A549 (cell line): Measurements from ENCODE around the gene ADAR. TPM values are rescaled to one million over a fixed set of nuclear protein-coding genes. Genes with fewer than 3 reads are reported as not detected.

Source experiments
- ATAC-seq, 2 experiments: fragments of 200-7000 bp in 1 of 2; fragments of >200 bp in 1 of 2; cut with Nextera tagmentation in 1 of 2; cut with Tn5 transposase in 1 of 2; 3 replicates each; pipeline versions ENCODE4 v1.8.0 to v1.9.1; 2018 to 2020; ENCODE audit warnings: mild to moderate bottlenecking in 1 of 2, moderate library complexity in 1 of 2
- CTCF ChIA-PET: fragments of 300-600 bp; sonication (Branson Sonifier 250); formaldehyde crosslinking; extraction: SDS; loops from one replicate; lab custom pipeline; 2021; ENCODE audit warnings: antibody characterized with exemption, inconsistent platforms; lab: Yijun Ruan, JAX
- POLR2A ChIA-PET: fragments of 350-600 bp; formaldehyde crosslinking; extraction: SDS; loops from one replicate; lab custom pipeline; 2021; ENCODE audit warnings: antibody characterized with exemption, inconsistent platforms; lab: Yijun Ruan, JAX
- DNase-seq, 2 experiments: peaks; one replicate each; pipeline versions ENCODE4 v3.0.0 to v3.0.0-alpha.2; 2011 to 2016; ENCODE audit warnings: low read depth in 1 of 2, low spot score in 1 of 2
- FAIRE-seq: peaks from 2 replicates; lab custom pipeline; 2011; peaks lifted over from hg19 to GRCh38; lab: Jason Lieb, UNC
- H3K27ac ChIP-seq, 2 experiments: fragments of >200 bp; sonication (Bioruptor Twin); formaldehyde crosslinking; 3 replicates each; pipeline ENCODE4 v1.5.1; 2016 to 2017
- H3K4me1 ChIP-seq: fragments of >200 bp; sonication (Bioruptor Twin); formaldehyde crosslinking; 3 replicates; pipeline ENCODE4 v1.6.1; 2016
- H3K4me2 ChIP-seq: fragments of >200 bp; sonication (Bioruptor Twin); formaldehyde crosslinking; 3 replicates; pipeline ENCODE4 v1.6.1; 2016
- H3K4me3 ChIP-seq: fragments of >200 bp; sonication (Bioruptor Twin); formaldehyde crosslinking; 3 replicates; pipeline ENCODE4 v1.5.1; 2016
- H3K9me3 ChIP-seq: fragments of >200 bp; sonication (Bioruptor Twin); formaldehyde crosslinking; 3 replicates; pipeline ENCODE4 v1.6.1; 2016
- CTCF ChIP-seq: fragments of >200 bp; sonication (Bioruptor Twin); formaldehyde crosslinking; IDR thresholded peaks from 3 replicates; pipeline ENCODE4 v1.5.1; 2016
- EP300 ChIP-seq, 2 experiments: fragments of >200 bp; sonication (Bioruptor Twin); formaldehyde crosslinking; IDR thresholded peaks; 2 replicates in 1 of 2; 3 replicates in 1 of 2; pipeline ENCODE4 v1.6.1; 2016 to 2017
- ESRRA ChIP-seq: fragments of 150-350 bp; IDR thresholded peaks from 2 replicates; pipeline ENCODE4 v1.6.1; 2014; ENCODE audit warnings: mild to moderate bottlenecking, low read length, borderline replicate concordance
- FOSB ChIP-seq: fragments of 250-450 bp; sonication (Bioruptor Pico); IDR thresholded peaks from 2 replicates; pipeline ENCODE4 v1.5.0; 2020; ENCODE audit warnings: mild to moderate bottlenecking, moderate library complexity
- GATA3 ChIP-seq: IDR thresholded peaks from 2 replicates; pipeline ENCODE4 v1.6.1; 2012; ENCODE audit warnings: borderline replicate concordance
- HMGXB4 ChIP-seq: fragments of 250-450 bp; sonication (Bioruptor Pico); IDR thresholded peaks from 2 replicates; pipeline ENCODE4 v1.5.0; 2021; ENCODE audit warnings: mild to moderate bottlenecking, moderate library complexity, borderline replicate concordance
- HOXB13 ChIP-seq: fragments of 250-450 bp; sonication (Bioruptor Pico); IDR thresholded peaks from 2 replicates; pipeline ENCODE4 v1.5.0; 2020; ENCODE audit warnings: low read depth, mild to moderate bottlenecking, moderate library complexity
- JUN ChIP-seq, 2 experiments: fragments of >200 bp; sonication (Bioruptor Twin); formaldehyde crosslinking; IDR thresholded peaks; 2 replicates in 1 of 2; 3 replicates in 1 of 2; pipeline ENCODE4 v1.6.1; 2016 to 2017
- KDM1A ChIP-seq: fragments of 200-600 bp; sonication (generic); IDR thresholded peaks from 2 replicates; pipeline ENCODE4 v1.6.1; 2016; ENCODE audit warnings: low read depth, mild to moderate bottlenecking
- POLR2A ChIP-seq: IDR thresholded peaks from 2 replicates; pipeline ENCODE4 v1.6.1; 2012; ENCODE audit warnings: mild to moderate bottlenecking, low read length
- POLR2AphosphoS2 ChIP-seq: conservative IDR thresholded peaks from 2 replicates; pipeline ENCODE4 v1.6.1; 2012; ENCODE audit warnings: low read length, improper control_type of control experiment, inconsistent platforms
- REST ChIP-seq: fragments of 200-600 bp; sonication (generic); IDR thresholded peaks from 2 replicates; pipeline ENCODE4 v1.6.1; 2016; ENCODE audit warnings: antibody characterized with exemption, mild to moderate bottlenecking, moderate library complexity
- TFCP2L1 ChIP-seq: fragments of 250-450 bp; sonication (Bioruptor Pico); IDR thresholded peaks from 2 replicates; pipeline ENCODE4 v1.5.0; 2021; ENCODE audit warnings: mild to moderate bottlenecking
- USF2 ChIP-seq: fragments of 450-650 bp; IDR thresholded peaks from 2 replicates; pipeline ENCODE4 v1.6.1; 2014; ENCODE audit warnings: antibody characterized with exemption
- ZNF302 ChIP-seq: fragments of 250-450 bp; sonication (Bioruptor Pico); IDR thresholded peaks from 2 replicates; pipeline ENCODE4 v1.9.0; 2021; ENCODE audit warnings: inconsistent platforms, mild to moderate bottlenecking, moderate library complexity
- WGBS: methylation state at CpG from one replicate; pipeline ENCODE4 v1.1.6; 2017; ENCODE audit errors: missing lambda C conversion rate; 5-methylcytosine and 5-hydroxymethylcytosine counted together
- polyA plus RNA-seq, 4 experiments: library from polyadenylated mRNA; depleted of rRNA in 3 of 4; stranded (reverse); fragments of >200 nt; fragmentation: RNase III in 1 of 4; extraction: RNeasy Plus Mini Kit Qiagen cat#74134 plus additional on column Dnase treatment in 1 of 4; gene quantifications; 2 replicates in 3 of 4; 3 replicates in 1 of 4; pipeline ENCODE4 v1.2.3, GENCODE V29; 2011 to 2017

The ADAR gene
- polyA plus RNA-seq, 2 of the 4 experiments (the other 2 are of a cell fraction) = 71.7 to 170 TPM

GRCh38 chr1:154579374-154579773 lies 28.6 kb downstream of the ADAR start (continued):
- TF ChIP-seq REST (no peak), ESRRA (no peak), GATA3 (no peak), POLR2AphosphoS2 (no peak)

GRCh38 chr1:154578058-154578418 lies 29.9 kb downstream of the ADAR start:
- ChIA-PET POLR2A (interaction anchor here (0.8 to 1.9 kb wide), 2 partner anchors 10 kb away, joined by 3 to 6 read pairs; partner anchors contain the start of gene CHRNB2), CTCF (interaction anchor here (0.8 to 1.7 kb wide), 4 partner anchors 11 to 182 kb away, joined by 3 to 5 read pairs (median 4); no protein-coding TSS in a partner anchor)
- DNase-seq = no peak
- H3K9me3 ChIP-seq = no peaks in the 10 kb centered on the region
- FAIRE-seq = no peak
- no peak overlapping the region for H3K4me3 ChIP-seq
- no peaks in the 10 kb centered on the region for H3K4me1 ChIP-seq
- no peak overlapping the region for H3K27ac ChIP-seq
- no peak overlapping the region for H3K4me2 ChIP-seq
- TF ChIP-seq TFCP2L1 (CRISPR knock-in tag) (no peak), HMGXB4 (CRISPR knock-in tag) (no peak), CTCF (no peak), EP300 (IDR thresholded peaks at IDR 0.05) (no peak)
- ATAC-seq = no peak
- 88% methylated on average over 6 of the region's 6 CpGs for WGBS

- Histone ChIP-seq H3K4me3 (no peak overlapping the region), H3K27ac (no peak overlapping the region), H3K4me2 (no peak overlapping the region), H3K4me1 (no peaks in the 10 kb centered on the region), H3K9me3 (no peaks in the 10 kb centered on the region)
- WGBS = 81% methylated on average over 7 of the region's 7 CpGs
- DNase-seq (no peak), ATAC-seq (no peak), FAIRE-seq (no peak)
- CTCF ChIA-PET = interaction anchor here (0.8 to 2.5 kb wide), 6 partner anchors 18 to 301 kb away, joined by 3 to 11 read pairs (median 4); no protein-coding TSS in a partner anchor
- POLR2A ChIA-PET = interaction anchor here (1.9 kb wide), 1 partner anchor 10 kb away, joined by 6 read pairs; the partner anchor contains the start of gene CHRNB2
- TF ChIP-seq KDM1A (no peak), USF2 (no peak), EP300 (IDR thresholded peaks at IDR 0.05) (no peak), HOXB13 (CRISPR knock-in tag) (no peak), POLR2A (no peak), JUN (IDR thresholded peaks at IDR 0.05) (no peak), FOSB (CRISPR knock-in tag) (no peak), ZNF302 (no peak)
Observed at GRCh38 chr1:154577346-154578057, 30.5 kb downstream of the ADAR start.
